HCT116 (cell line): ENCODE results near the gene SLC24A3. TPM values are rescaled to one million over a fixed set of nuclear protein-coding genes. Genes with fewer than 3 reads are reported as not detected.

Experiments used
- ATAC-seq: fragments of 200-7000 bp; cut with Tn5 transposase; 2 replicates; pipeline ENCODE4 v1.9.1; 2020; ENCODE audit warnings: mild to moderate bottlenecking, moderate library complexity
- BruUV-seq: library from RNA; stranded (reverse); fragments of 400-500 nt; replicated peaks from 2 replicates; lab custom pipeline; 2021; lab: Mats Ljungman, UMichigan
- CTCF ChIA-PET: fragments of 300-600 bp; sonication (Branson Sonifier 250); formaldehyde crosslinking; loops from one replicate; lab custom pipeline; 2021; ENCODE audit warnings: antibody characterized with exemption; lab: Charles Lee
- POLR2A ChIA-PET: fragments of 300-600, 350-600 bp; sonication (Branson Sonifier 250); formaldehyde crosslinking; loops from one replicate; lab custom pipeline; 2021; ENCODE audit warnings: antibody characterized with exemption; lab: Charles Lee
- RAD21 ChIA-PET, 2 experiments: fragments of 300-600 bp; sonication (Branson Sonifier 250); formaldehyde crosslinking; loops; one replicate each; lab custom pipeline; 2023; ENCODE audit warnings: low total read pairs in 2 of 2; ENCODE audit not compliant: uncharacterized antibody in 2 of 2, unreplicated experiment in 2 of 2, low non-redundant PET in 1 of 2; lab: Charles Lee
- DNase-seq: peaks from one replicate; pipeline ENCODE4 v3.0.0-alpha.2; 2010; ENCODE audit warnings: low read depth, low spot score
- H2AFZ ChIP-seq: fragments of 200-600 bp; shearing (Covaris generic), sonication (generic); 2 replicates; pipeline ENCODE4 v1.6.1; 2017; ENCODE audit warnings: low read depth, mixed run types, mixed read lengths, antibody characterized with exemption, low read length; ENCODE audit not compliant: poor library complexity, severe bottlenecking
- H3K27ac ChIP-seq: 2 replicates; pipeline ENCODE4 v1.5.1; 2012; ENCODE audit warnings: low read depth, low read length
- H3K27me3 ChIP-seq: fragments of 200-600 bp; sonication (generic); 2 replicates; pipeline ENCODE4 v1.6.1; 2016; ENCODE audit warnings: mixed run types, low read length, mixed read lengths; ENCODE audit not compliant: insufficient read depth
- H3K36me3 ChIP-seq, 2 experiments: fragments of 200-500 bp in 1 of 2; fragments of 200-600 bp in 1 of 2; sonication (Bioruptor generic) in 1 of 2; sonication (generic) in 1 of 2; 2 replicates each; pipeline versions ENCODE4 v1.5.1 to v1.6.1; 2014 to 2016; ENCODE audit warnings: low read length in 2 of 2, inconsistent platforms in 1 of 2, mixed read lengths in 1 of 2, mixed run types in 1 of 2; ENCODE audit not compliant: insufficient read depth in 2 of 2, control insufficient read depth in 1 of 2
- H3K4me1 ChIP-seq, 2 experiments: fragments of 200-600 bp in 1 of 2; sonication (generic) in 1 of 2; 2 replicates each; pipeline versions ENCODE4 v1.5.1 to v1.6.1; 2012 to 2017; ENCODE audit warnings: low read length in 2 of 2, inconsistent platforms in 1 of 2, mild to moderate bottlenecking in 1 of 2, mixed read lengths in 1 of 2, mixed run types in 1 of 2, moderate library complexity in 1 of 2; ENCODE audit not compliant: insufficient read depth in 2 of 2, control insufficient read depth in 1 of 2
- H3K4me2 ChIP-seq: fragments of 200-600 bp; sonication (generic); 2 replicates; pipeline ENCODE4 v1.6.1; 2017; ENCODE audit warnings: mixed run types, low read length, mixed read lengths
- H3K4me3 ChIP-seq, 2 experiments: fragments of 200-600 bp in 1 of 2; sonication (generic) in 1 of 2; replicated peaks in 1 of 2; 2 replicates each; pipeline ENCODE4 v1.5.1; 2011 to 2016; ENCODE audit warnings: low read length in 2 of 2, control low read depth in 1 of 2, low read depth in 1 of 2, mild to moderate bottlenecking in 1 of 2, mixed read lengths in 1 of 2, mixed run types in 1 of 2
- H3K79me2 ChIP-seq: fragments of 200-600 bp; sonication (generic); 2 replicates; pipeline ENCODE4 v1.6.1; 2017; ENCODE audit warnings: mild to moderate bottlenecking, mixed run types, low read length, moderate library complexity, mixed read lengths; ENCODE audit not compliant: insufficient read depth
- H3K9ac ChIP-seq: fragments of 200-600 bp; sonication (generic); 2 replicates; pipeline ENCODE4 v1.6.1; 2016; ENCODE audit warnings: low read length, mixed read lengths
- H3K9me2 ChIP-seq: fragments of 200-600 bp; sonication (generic), shearing (Covaris generic); 2 replicates; pipeline ENCODE4 v1.6.1; 2017; ENCODE audit warnings: mixed run types, mild to moderate bottlenecking, moderate library complexity; ENCODE audit not compliant: insufficient read depth
- H3K9me3 ChIP-seq, 2 experiments: fragments of 200-500 bp in 1 of 2; fragments of 200-600 bp in 1 of 2; sonication (Bioruptor generic) in 1 of 2; sonication (generic) in 1 of 2; 2 replicates each; pipeline ENCODE4 v1.6.1; 2014 to 2017; ENCODE audit warnings: low read length in 2 of 2, mixed read lengths in 2 of 2, inconsistent platforms in 1 of 2, low read depth in 1 of 2, mild to moderate bottlenecking in 1 of 2, mixed run types in 1 of 2, moderate library complexity in 1 of 2; ENCODE audit not compliant: control insufficient read depth in 1 of 2, insufficient read depth in 1 of 2
- H4K20me1 ChIP-seq: fragments of 200-600 bp; sonication (generic), shearing (Covaris generic); 2 replicates; pipeline ENCODE4 v1.6.1; 2017; ENCODE audit warnings: mixed run types, mild to moderate bottlenecking, moderate library complexity; ENCODE audit not compliant: insufficient read depth
- ATF3 ChIP-seq: IDR thresholded peaks from 2 replicates; pipeline ENCODE4 v1.6.1; 2012
- CBX3 ChIP-seq: IDR thresholded peaks from 2 replicates; pipeline ENCODE4 v1.6.1; 2012; ENCODE audit warnings: low read depth
- ELF1 ChIP-seq: IDR thresholded peaks from 2 replicates; pipeline ENCODE4 v1.6.1; 2012; ENCODE audit warnings: low read depth, borderline replicate concordance
- EZH2 ChIP-seq: fragments of 200-600 bp; sonication (generic); IDR thresholded peaks from 2 replicates; pipeline ENCODE4 v1.6.1; 2017; ENCODE audit warnings: antibody characterized with exemption, mixed run types
- FOSL1 ChIP-seq: IDR thresholded peaks from 2 replicates; pipeline ENCODE4 v1.6.1; 2012; ENCODE audit warnings: low read depth
- MAX ChIP-seq: IDR thresholded peaks from 2 replicates; pipeline ENCODE4 v1.6.1; 2012
- POLR2AphosphoS5 ChIP-seq: IDR thresholded peaks from 2 replicates; pipeline ENCODE4 v1.6.1; 2011; ENCODE audit warnings: mild to moderate bottlenecking, low read depth, low read length, moderate library complexity
- RAD21 ChIP-seq: IDR thresholded peaks from 2 replicates; pipeline ENCODE4 v1.6.1; 2012; ENCODE audit warnings: low read depth, mild to moderate bottlenecking
- SIN3A ChIP-seq: IDR thresholded peaks from 2 replicates; pipeline ENCODE4 v1.6.1; 2012; ENCODE audit warnings: low read depth
- TCF7L2 ChIP-seq: IDR thresholded peaks from 2 replicates; pipeline ENCODE4 v1.7.0; 2011; ENCODE audit warnings: borderline replicate concordance, inconsistent platforms; ENCODE audit not compliant: insufficient read depth, insufficient read length; ENCODE audit errors: extremely low read depth
- YY1 ChIP-seq: IDR thresholded peaks from 2 replicates; pipeline ENCODE4 v1.6.1; 2011; ENCODE audit warnings: low read length, low read depth, moderate library complexity, mild to moderate bottlenecking; ENCODE audit not compliant: insufficient replicate concordance; ENCODE audit errors: extremely low read depth
- ZBTB33 ChIP-seq: IDR thresholded peaks from 2 replicates; pipeline ENCODE4 v1.6.1; 2011; ENCODE audit warnings: mild to moderate bottlenecking, low read length, moderate library complexity; ENCODE audit not compliant: insufficient replicate concordance; ENCODE audit errors: extremely low read depth
- ZFX ChIP-seq: fragments of 450-650 bp; IDR thresholded peaks from 2 replicates; pipeline ENCODE4 v1.6.1; 2017
- ZNF274 ChIP-seq: fragments of 200-500 bp; sonication (Bioruptor generic); IDR thresholded peaks from 2 replicates; pipeline ENCODE4 v1.6.1; 2014; ENCODE audit warnings: mild to moderate bottlenecking, low read depth, low read length, inconsistent platforms
- intact Hi-C: fragments of 100-400 bp; cut with micrococcal nuclease; formaldehyde crosslinking; loops from 2 replicates; pipeline ENCODE4 v1.10.0; 2022
- total RNA-seq: library from RNA; stranded (reverse); gene quantifications from one replicate; pipeline ENCODE4 v1.2.1, GENCODE V29; 2021; ENCODE audit not compliant: unreplicated experiment

The SLC24A3 gene
- total RNA-seq, 1 experiment from 2014 or later = not detected

GRCh38 chr20:19506021-19506420, 293.6 kb downstream of the SLC24A3 start:
- TF ChIP-seq ZBTB33 (no peak), SIN3A (no peak), YY1 (no peak), MAX (no peak), ZNF274 (no peak), ATF3 (no peak), POLR2AphosphoS5 (no peak), CBX3 (no peak), ELF1 (no peak), ZFX (no peak), FOSL1 (no peak), RAD21 (no peak), TCF7L2 (no peak), EZH2 (no peak)
- CTCF ChIA-PET = no interaction called here

More at GRCh38 chr20:19506021-19506420, 293.6 kb downstream of the SLC24A3 start:
- ChIA-PET RAD21 (no interaction called here), POLR2A (no interaction called here)
- ATAC-seq = no peak
- Histone ChIP-seq H3K4me2 (no peak overlapping the region), H3K79me2 (no peaks in the 10 kb centered on the region), H3K4me3 (no peak overlapping the region), H3K27me3 (no peaks in the 10 kb centered on the region), H3K9me2 (no peaks in the 10 kb centered on the region), H2AFZ (no peak overlapping the region), H3K9me3 (no peaks in the 10 kb centered on the region), H3K36me3 (no peaks in the 10 kb centered on the region), H3K27ac (no peak overlapping the region), H4K20me1 (no peaks in the 10 kb centered on the region), H3K9ac (no peak overlapping the region), H3K4me1 (no peaks in the 10 kb centered on the region)
- intact Hi-C loops = no loop called here
- DNase-seq = no peak
- no TSS peak for BruUV-seq
